CD4-positive, alpha-beta T cell treated with Interleukin-4 for 1 hour (primary cell): ENCODE results near the gene TNFRSF4.
"Not testable (repeated sequence)": the region's sequence is repeated elsewhere in the genome, so short reads cannot be mapped to it uniquely, and the experiment has no call there.

Experiments used
- DNase-seq, 2 donors: peaks; one replicate each; pipeline ENCODE4 v3.0.0-alpha.2; 2020 to 2022

The TNFRSF4 gene

GRCh38 chr1:1213345-1214265 lies at the start of gene TNFRSF4:
Gene TNFRSF4, minus strand, starts transcription at chr1:1214153. Its CDS starts 26 bp downstream, at chr1:1214127.
- DNase-seq = peak; percentile 42 to 59

- no peak for DNase-seq
Measured at GRCh38 chr1:1262758-1263157, 48.8 kb upstream of the TNFRSF4 start.

GRCh38 chr1:1262071-1262470 lies 48.1 kb upstream of the TNFRSF4 start:
- no peak for DNase-seq

DNA sequence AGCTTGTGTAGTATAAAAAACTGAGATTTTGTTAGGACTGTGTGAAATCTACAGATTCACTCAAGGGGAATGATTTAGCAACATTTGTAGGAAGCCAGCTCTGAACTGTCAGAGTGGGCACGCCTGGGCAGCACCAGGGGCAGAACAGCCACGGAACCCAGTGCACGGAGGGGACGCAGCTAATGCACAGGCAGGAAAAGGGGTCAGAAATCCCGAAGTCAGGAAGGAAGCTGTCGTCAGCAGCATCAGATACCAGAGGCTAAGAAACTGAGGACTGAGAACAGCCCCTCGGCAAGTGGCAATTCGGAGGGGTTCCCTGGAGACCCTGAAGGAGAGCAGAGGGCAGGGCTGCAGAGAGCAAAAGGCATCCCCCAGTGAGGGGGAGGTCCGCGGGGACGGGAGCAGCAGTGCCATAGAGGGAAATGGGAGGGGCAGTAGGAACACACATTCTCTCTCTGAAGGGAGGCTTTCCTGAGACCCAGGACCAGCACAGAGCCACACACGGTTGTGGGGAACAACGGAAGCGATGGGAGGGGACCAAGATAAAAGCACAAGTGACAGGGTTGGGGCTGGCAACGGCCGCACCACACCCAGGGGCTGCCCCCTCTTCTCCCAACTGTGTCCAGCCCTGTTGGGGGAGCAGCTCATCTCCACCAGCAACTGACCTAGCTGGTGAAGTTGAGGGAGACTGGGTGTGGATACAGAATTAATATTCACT lies 47.0 kb upstream of the TNFRSF4 start:
- no peak for DNase-seq

- DNase-seq = no peak
Measured at GRCh38 chr1:1259951-1260600, 46.1 kb upstream of the TNFRSF4 start.

- no peak for DNase-seq
Measured at GRCh38 chr1:1259540-1259939, 45.6 kb upstream of the TNFRSF4 start.

DNA sequence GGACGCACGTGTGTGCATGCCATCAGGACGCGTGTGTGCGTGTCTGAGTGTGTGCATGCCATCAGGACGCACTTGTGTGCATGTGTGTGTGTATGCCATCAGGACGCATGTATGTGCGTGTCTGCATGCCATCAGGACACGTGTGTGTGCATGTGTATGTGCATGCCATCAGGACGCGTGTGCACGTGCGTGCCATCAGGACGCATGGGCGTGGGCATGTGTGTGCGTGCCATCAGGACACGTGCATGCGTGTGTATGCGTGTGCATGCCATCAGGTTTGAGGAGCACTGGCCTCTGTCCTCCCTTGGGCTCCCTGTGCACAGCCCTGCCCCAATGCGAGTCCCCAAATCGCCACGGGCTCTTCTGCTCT lies 45.2 kb upstream of the TNFRSF4 start:
- DNase-seq = no peak

DNA sequence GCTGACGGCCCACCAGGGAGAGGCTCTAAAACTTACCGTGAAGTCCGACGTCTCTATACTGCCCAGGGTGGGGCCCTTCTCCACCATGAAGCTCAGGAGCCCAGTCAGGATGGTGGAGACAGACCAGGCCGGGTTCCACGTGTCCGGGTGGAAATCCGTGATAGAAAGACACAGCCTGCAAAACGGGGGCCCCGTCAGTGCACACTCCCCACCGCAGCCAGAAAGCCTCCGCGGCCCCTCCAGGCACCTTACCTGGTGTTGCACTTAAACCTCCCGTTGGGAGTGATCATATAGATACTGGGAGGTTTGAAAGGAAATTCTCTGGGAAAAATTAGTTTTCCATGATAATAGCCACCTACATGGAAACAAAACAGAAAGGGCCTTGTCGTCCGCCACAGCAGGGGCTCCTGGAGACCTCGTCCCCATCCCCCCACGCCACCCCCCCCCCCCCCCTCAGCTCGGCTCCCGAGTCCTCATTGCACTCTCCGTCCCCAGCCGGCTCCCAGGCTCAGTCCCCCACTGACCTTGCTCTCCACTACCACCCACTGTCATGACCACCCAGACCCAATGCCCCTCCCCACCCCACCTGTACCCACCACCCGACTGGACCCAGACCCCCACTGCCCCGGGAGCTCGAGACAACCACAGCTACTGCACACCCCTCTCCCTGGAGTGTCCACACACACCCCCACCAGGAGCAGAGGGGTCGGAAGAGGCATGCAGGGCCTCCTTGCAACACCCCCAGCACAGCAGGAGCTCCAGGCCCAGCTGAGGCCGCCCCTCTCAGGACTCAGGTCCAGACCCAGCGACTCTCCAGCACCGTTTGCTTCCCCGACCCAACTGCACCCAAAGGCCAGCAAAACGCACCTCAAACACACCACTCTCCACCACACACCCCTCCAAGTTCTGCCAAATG lies 43.3 kb upstream of the TNFRSF4 start:
- no peak for DNase-seq

DNA sequence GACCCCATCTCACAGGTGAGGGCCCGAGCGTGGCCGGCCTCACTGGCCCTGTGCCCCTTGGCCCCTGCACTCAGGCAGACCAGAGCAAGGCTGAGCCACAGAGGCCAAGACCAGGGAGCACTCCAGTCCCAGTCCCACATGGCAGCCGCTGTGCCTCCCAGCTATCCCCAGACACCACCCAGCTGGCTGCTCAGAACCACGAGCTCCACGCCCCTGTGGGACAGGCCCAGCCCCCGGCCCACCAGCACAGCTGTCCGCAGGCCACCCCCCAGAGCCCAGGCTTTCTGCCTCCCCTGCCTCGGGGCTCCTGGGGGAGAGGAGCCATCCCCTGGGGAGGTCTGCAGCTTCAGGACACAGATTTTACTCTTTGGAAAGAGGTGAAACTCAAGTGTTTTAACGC lies 41.7 kb upstream of the TNFRSF4 start:
- DNase-seq = no peak

DNA sequence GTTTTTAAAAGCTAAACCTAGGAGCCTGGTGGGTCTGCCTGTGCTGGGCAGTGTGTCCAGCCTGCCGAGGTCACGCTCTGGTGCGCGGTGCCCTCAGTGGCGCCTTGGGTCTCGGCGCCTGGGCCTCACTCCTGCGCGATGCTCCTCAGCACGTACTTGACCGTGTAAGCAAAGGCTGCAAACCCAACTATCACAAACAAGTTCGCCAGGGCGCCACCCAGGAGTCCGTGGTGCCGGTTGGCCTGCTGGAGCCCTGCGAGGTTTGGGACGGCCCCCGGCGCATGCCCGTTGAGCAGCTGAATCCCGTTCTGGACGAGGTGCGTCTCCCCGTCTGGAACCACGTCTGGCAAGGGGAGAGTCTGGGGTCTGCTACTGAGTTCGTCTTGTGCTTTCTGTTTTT lies 41.1 kb upstream of the TNFRSF4 start:
- DNase-seq = no peak

- DNase-seq = no peak
Measured at GRCh38 chr1:1254667-1254998, 40.7 kb upstream of the TNFRSF4 start.

GRCh38 chr1:1253972-1254666 lies 40.2 kb upstream of the TNFRSF4 start:
- DNase-seq = no peak

- no peak for DNase-seq
Measured at GRCh38 chr1:1253314-1253713, 39.4 kb upstream of the TNFRSF4 start.

GRCh38 chr1:1250786-1251284 lies 36.9 kb upstream of the TNFRSF4 start:
- peak in 1 of 2 donors; percentile 66 for DNase-seq

DNA sequence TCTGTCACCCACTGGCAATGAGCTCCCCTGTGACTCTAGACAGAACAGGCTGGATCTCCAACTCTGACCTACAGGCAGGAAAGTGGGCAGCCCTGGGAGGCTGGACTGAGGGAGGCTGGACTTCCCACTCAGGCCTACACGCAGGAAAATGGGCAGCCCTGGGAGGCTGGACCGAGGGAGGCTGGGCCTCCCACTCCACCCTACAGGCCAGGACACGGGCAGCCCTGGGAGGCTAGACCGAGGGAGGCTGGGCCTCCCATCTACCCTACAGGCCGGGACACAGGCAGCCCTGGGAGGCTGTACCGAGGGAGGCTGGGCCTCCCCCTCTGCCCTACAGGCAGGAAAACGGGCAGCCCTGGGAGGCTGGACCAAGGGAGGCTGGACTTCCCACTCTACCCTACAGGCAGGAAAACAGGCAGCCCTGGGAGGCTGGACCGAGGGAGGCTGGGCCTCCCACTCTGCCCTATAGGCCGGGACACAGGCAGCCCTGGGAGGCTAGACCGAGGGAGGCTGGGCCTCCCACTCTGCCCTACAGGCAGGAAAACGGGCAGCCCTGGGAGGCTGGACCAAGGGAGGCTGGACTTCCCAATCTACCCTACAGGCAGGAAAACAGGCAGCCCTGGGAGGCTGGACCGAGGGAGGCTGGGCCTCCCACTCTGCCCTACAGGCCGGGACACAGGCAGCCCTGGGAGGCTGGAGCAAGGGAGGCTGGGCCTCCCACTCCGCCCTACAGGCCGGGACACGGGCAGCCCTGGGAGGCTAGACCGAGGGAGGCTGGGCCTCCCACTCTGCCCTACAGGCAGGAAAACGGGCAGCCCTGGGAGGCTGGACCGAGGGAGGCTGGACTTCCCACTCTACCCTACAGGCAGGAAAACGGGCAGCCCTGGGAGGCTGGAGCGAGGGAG lies 34.3 kb upstream of the TNFRSF4 start:
- DNase-seq = not testable (repeated sequence)

GRCh38 chr1:1247341-1247913 lies 33.5 kb upstream of the TNFRSF4 start:
- no peak for DNase-seq

GRCh38 chr1:1246577-1247340 lies 32.8 kb upstream of the TNFRSF4 start, which contains the start of gene C1QTNF12:
Gene C1QTNF12, minus strand, starts transcription at chr1:1246722. Its CDS starts 32 bp downstream, at chr1:1246690.
- DNase-seq = no peak

GRCh38 chr1:1245817-1246576 lies 32.0 kb upstream of the TNFRSF4 start:
- DNase-seq = no peak
